Tibial nerve (tissue), 4 donors: ENCODE data around the gene PRRG1.

Experiments used
- EP300 ChIP-seq, 2 donors: sonication (generic); formaldehyde crosslinking; IDR thresholded peaks; one replicate each; pipeline ENCODE4 v1.6.1; 2017; ENCODE audit warnings: antibody characterized with exemption in 2 of 2, mild to moderate bottlenecking in 1 of 2
- POLR2A ChIP-seq, 2 donors: fragments of 450-650 bp; IDR thresholded peaks; one replicate each; pipeline ENCODE4 v1.6.1; 2017; ENCODE audit warnings: antibody characterized with exemption in 2 of 2, mild to moderate bottlenecking in 2 of 2, moderate library complexity in 2 of 2
- TF ChIP-seq, protein P1 (sequence below), 5 experiments: fragments of 200-600 bp in 3 of 5; fragments of 450-650 bp in 2 of 5; sonication (generic) in 3 of 5; IDR thresholded peaks; one replicate each; pipeline ENCODE4 v1.5.1; 2016 to 2019; ENCODE audit warnings: antibody characterized with exemption in 5 of 5, mild to moderate bottlenecking in 3 of 5, moderate library complexity in 2 of 5

DNA sequence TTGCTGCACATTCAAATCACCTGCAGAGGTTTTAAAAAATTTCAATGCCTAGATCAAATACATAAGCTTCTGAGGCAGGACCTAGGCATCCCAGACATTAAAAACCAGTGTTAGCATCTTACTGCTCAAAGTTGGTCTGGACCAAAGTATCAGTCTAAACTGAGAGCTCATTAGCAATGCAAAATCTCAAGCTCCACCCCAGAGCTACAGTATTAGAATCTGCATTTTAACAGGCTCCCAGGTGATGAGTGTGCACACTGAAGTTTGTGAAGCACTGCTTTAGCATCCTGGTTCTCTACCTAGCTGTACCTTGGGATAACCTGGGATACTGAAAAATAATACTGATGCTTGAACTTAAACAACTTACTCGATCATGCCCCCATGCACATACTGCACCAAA, 96.0 kb downstream of the PRRG1 start:
- TF ChIP-seq, protein P1, sequence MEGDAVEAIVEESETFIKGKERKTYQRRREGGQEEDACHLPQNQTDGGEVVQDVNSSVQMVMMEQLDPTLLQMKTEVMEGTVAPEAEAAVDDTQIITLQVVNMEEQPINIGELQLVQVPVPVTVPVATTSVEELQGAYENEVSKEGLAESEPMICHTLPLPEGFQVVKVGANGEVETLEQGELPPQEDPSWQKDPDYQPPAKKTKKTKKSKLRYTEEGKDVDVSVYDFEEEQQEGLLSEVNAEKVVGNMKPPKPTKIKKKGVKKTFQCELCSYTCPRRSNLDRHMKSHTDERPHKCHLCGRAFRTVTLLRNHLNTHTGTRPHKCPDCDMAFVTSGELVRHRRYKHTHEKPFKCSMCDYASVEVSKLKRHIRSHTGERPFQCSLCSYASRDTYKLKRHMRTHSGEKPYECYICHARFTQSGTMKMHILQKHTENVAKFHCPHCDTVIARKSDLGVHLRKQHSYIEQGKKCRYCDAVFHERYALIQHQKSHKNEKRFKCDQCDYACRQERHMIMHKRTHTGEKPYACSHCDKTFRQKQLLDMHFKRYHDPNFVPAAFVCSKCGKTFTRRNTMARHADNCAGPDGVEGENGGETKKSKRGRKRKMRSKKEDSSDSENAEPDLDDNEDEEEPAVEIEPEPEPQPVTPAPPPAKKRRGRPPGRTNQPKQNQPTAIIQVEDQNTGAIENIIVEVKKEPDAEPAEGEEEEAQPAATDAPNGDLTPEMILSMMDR (IDR thresholded peaks at IDR 0.05) = no peak
- no peak for TF ChIP-seq EP300 (IDR thresholded peaks at IDR 0.05)
- TF ChIP-seq POLR2A (IDR thresholded peaks at IDR 0.05) = no peak
